ENCODE results near the gene RAP2A.

GRCh38 chr13:97483465-97483864, 49.5 kb downstream of the RAP2A start:
- TF ChIP-seq MTA3 (IDR thresholded peaks at IDR 0.05; ENCODE audit: borderline replicate concordance) (no peak), ERF (CRISPR knock-in tag; IDR thresholded peaks at IDR 0.05) (no peak)
